Brain pericyte (primary cell): ENCODE results near the gene KLHL42.
"Not testable (repeated sequence)": the region's sequence is repeated elsewhere in the genome, so short reads cannot be mapped to it uniquely, and the experiment has no call there.

Source experiments
- DNase-seq: peaks from one replicate; pipeline ENCODE4 v3.0.0-alpha.2; 2012; ENCODE audit warnings: low read depth, low spot score

The KLHL42 gene

GRCh38 chr12:27779920-27780611 is at the start of gene KLHL42, which contains the start of gene MANSC4:
TSS of gene KLHL42 (plus strand) at chr12:27780233. CDS start at chr12:27780331, 98 bp downstream.
TSS of gene MANSC4 (minus strand) at chr12:27780236. CDS start at chr12:27771276, 8,960 bp downstream.
- no peak for DNase-seq

GRCh38 chr12:27732281-27732680 is 47.8 kb upstream of the KLHL42 start:
- no peak for DNase-seq

- no peak for DNase-seq
Measured at GRCh38 chr12:27733052-27733656, 46.9 kb upstream of the KLHL42 start.

GRCh38 chr12:27733791-27734190 is 46.2 kb upstream of the KLHL42 start:
- DNase-seq = no peak

GRCh38 chr12:27734321-27734720 is 45.7 kb upstream of the KLHL42 start:
- not testable (repeated sequence) for DNase-seq

GRCh38 chr12:27743601-27744000 is 36.4 kb upstream of the KLHL42 start:
- DNase-seq = no peak

- not testable (repeated sequence) for DNase-seq
Measured at GRCh38 chr12:27745734-27746133, 34.3 kb upstream of the KLHL42 start.

- DNase-seq = no peak
Measured at GRCh38 chr12:27747111-27747820, 32.8 kb upstream of the KLHL42 start.

- DNase-seq = no peak
Measured at GRCh38 chr12:27751386-27752047, 28.5 kb upstream of the KLHL42 start.

GRCh38 chr12:27754795-27755194 is 25.2 kb upstream of the KLHL42 start:
- no peak for DNase-seq

GRCh38 chr12:27756670-27757195 is 23.3 kb upstream of the KLHL42 start:
- no peak for DNase-seq

GRCh38 chr12:27762757-27763156 is 17.3 kb upstream of the KLHL42 start:
- no peak for DNase-seq

GRCh38 chr12:27766587-27766986 is 13.4 kb upstream of the KLHL42 start:
- no peak for DNase-seq

- DNase-seq = no peak
Measured at GRCh38 chr12:27769142-27769673, 10.8 kb upstream of the KLHL42 start.

GRCh38 chr12:27771481-27772327 is 8.3 kb upstream of the KLHL42 start:
- no peak for DNase-seq

GRCh38 chr12:27772328-27773049 is 7.5 kb upstream of the KLHL42 start:
- DNase-seq = no peak

- DNase-seq = no peak
Measured at GRCh38 chr12:27777141-27777540, 2.9 kb upstream of the KLHL42 start.

GRCh38 chr12:27778206-27778605 is 1.8 kb upstream of the KLHL42 start:
- no peak for DNase-seq

GRCh38 chr12:27779416-27779919 is 565 bp upstream of the KLHL42 start:
- no peak for DNase-seq
